Left ventricle myocardium superior (tissue), 1 donor: ENCODE results near the gene ACOXL. TPM values are rescaled to one million over a fixed set of nuclear protein-coding genes. Genes with fewer than 3 reads are reported as not detected.
"Not testable (repeated sequence)": the region's sequence is repeated elsewhere in the genome, so short reads cannot be mapped to it uniquely, and the experiment has no call there.

Experiments used
- ATAC-seq: fragments of 200-7000 bp; cut with Tn5 transposase; one replicate; pipeline ENCODE4 v1.9.1; 2020; ENCODE audit warnings: mild to moderate bottlenecking, moderate library complexity
- DNase-seq: peaks from one replicate; pipeline ENCODE4 v3.0.0-alpha.2; 2020
- intact Hi-C: fragments of 100-400 bp; cut with micrococcal nuclease; formaldehyde crosslinking; loops from one replicate; pipeline ENCODE4 v1.11.0; 2022
- total RNA-seq: library from RNA; stranded (reverse); fragmentation: NEBNext Ultra II Directional; extraction: Animal tissue kit (Norgen Biotek cat#: 25700); gene quantifications from one replicate; pipeline ENCODE4 v1.2.1, GENCODE V29; 2021
- donor health status: DM: no; HTN: yes; CAD: no; lungs with severe emphysema.

ACOXL gene
- total RNA-seq, 1 donor from 2014 or later, result 0.10 TPM

DNA sequence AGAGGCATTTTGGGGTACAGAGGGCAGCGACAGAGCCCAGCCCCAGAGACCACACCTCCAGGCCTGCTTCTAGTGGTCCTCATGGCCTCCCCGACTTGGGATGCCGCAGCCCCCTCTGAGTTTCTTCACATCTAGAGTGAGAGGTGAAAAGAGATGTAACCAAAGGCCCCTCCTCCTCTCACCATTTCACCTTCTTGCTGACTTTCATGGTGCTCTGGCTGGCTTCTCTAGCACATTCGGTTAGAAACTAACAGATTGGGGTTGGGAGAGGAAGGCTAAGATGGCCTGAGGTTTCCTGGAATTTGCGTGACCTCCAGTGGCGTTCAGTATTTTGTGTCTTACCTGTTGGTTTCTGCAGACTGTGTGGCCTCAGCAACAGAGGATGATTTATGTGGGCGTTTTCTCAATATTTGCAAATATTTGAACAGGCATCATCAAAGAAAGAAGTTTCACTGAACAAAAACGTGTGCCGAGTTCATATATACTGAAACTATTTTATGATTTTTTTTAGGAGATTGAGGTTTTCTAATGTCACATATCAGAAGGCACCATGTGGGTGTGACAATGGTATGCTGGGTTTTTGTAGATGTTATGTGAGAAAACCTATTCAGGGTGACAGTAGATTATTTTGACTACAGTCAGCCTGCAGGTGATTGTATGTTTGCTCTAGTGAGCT is 318.5 kb downstream of the ACOXL start:
- DNase-seq (no peak), ATAC-seq (no peak)
- intact Hi-C loops, result no loop called here

DNA sequence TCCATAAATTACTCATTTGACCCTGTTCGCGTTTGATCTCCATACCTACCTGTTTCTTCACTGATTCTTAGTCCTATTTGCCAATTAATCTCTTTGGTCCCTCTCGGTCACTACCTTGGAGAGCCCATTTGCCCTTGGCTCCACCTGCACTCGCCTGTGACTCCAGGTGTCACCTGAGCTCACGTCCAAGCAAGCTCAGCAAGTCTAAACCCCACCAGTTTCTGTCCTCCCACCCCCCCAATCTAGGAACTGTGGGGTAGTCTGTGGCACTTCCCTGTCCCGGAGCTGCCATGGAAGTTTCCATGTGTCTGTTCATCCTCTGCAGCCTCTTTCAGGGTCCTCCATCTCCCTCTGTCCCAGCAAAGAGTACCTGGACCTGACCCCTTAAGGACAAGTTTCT is 320.2 kb downstream of the ACOXL start:
- no peak for ATAC-seq
- intact Hi-C loops, result no loop called here
- DNase-seq, result no peak

DNA sequence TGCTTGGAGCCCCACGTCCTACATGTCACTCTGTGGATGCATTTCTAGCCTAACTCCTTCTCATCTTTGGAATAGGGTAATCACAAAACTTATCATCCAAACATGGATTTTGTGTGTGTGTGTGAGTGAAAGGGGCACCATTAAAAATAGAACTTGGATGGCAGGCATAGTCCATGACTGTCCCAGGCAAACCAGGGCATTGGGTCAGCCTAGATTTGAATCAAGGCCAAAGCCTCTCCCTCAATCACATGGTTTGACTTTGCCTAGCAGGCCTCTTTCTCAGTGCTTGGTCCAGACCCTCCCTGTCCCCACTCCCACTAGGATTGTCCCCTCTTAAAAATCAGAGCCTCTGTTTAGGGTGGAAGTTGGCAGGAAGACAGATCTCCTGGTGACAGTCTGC is 320.9 kb downstream of the ACOXL start:
- ATAC-seq (peak; percentile 73), DNase-seq (no peak)
- intact Hi-C loops, result no loop called here

DNA sequence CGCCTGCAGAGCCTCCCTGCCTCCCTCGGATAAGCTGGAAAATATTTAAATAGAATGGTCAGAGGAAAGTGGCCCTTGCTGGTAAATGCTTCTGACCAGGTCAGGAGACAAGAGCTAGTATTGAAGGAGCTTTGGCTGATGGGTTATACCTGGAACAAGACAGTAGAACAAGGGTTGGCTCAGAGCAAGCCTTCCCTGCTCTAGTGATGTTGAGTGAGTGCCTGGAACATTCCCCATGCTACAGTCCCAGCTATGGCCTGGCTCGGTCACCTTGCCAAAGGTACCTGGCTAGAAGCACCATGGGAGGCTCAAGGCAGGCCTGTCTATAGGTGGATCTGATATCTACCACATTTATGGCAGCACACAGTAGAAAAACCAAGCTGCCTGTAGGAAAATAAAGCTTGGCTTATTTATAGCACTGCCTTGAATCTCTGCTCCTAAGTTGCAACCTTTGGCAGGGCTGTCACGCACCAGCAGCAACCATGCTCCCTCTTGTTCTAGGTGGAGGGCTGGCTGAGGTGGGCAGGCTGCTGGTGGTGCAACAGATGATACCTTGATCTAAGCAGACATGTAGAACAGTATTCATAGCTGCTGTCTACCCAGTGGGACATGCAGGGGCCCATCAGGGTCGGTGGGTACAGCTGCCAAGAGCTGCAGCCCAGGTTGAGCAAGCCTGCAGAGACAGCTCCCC is 321.6 kb downstream of the ACOXL start:
- ATAC-seq (peak; percentile 55), DNase-seq (no peak)
- intact Hi-C loops, result no loop called here

DNA sequence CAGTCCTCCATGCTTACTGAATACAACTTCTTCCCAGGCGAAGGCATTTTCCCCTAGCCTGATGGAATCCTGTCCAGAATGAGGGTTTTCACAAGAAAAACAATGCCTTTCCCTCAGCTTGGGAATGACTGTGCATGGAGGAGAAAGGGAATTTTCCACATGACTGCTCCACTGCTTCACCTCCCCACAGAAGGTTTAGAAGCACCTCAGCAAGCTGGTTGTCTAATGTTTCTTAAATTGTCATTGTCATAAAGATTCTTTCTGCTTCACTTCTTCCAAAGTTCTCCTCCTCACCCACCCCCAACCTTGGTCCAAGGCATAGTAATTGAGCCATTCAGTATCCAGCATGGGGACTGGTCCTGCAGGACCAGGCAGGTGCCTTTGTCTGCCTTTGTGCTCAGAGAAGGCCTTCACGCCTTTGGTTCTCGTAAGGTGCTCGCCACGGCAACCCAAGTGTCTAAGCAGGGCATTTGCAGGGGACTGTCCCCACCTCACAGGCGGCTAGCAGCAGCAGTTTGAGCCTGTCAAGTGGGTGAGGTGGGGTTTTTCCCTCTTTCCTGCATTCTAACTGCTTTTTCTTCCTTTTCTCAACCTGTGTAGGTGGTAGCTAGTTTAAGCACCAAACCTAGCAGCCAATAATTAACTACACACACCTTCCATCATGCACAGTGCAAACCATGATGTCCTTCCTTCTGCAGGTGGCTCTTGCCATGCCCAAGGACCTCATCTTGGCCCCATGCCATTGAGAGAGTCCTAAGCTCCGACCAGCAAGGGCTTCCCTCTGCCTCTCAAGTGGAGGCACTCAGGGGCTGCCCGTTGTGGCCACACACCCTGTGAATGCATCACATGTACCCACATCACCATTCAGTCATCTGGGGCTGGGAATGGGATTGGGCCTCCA is 322.7 kb downstream of the ACOXL start:
- DNase-seq, result no peak
- no peak for ATAC-seq
- intact Hi-C loops, result no loop called here

DNA sequence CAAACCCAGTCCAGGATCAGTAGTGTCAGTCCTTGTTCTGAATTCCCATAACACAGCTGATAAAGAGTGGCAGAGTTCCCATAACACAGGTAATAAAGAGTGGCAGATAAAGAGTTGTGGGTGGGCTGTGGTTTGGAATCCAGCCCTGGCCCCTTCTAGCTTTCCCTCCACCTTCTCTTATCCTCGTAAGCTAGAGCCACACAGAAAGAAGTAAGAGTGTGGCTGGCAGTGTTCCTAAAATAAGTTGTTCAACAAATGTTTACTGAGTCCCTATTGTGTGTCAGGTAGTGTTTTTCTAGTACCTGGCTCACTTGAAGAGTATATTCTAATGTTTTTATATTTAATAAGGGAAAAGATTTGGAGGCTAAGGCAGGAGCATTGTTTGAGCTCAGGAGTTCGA is 323.4 kb downstream of the ACOXL start:
- DNase-seq (no peak), ATAC-seq (no peak)
- intact Hi-C loops, result no loop called here

DNA sequence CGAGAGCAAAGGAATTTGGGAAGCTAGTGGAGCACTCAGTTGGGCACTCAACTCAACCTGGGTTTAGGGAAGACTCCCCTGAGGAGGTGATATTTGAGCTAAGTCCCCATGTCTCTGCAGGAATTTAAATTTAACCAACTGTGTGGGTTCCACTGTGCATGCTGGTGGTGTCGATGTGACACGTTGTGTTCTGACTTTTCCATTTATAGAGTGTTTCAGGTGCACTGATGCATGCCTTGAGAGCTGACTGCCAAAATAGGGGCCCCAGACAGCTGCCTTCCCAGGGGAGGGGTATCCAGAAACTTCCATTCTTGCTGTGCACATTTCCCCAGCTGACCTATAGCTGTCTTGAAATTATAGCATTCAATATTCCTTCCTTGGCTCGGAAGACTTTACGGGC is 324.7 kb downstream of the ACOXL start:
- no peak for ATAC-seq
- no peak for DNase-seq
- intact Hi-C loops, result no loop called here

DNA sequence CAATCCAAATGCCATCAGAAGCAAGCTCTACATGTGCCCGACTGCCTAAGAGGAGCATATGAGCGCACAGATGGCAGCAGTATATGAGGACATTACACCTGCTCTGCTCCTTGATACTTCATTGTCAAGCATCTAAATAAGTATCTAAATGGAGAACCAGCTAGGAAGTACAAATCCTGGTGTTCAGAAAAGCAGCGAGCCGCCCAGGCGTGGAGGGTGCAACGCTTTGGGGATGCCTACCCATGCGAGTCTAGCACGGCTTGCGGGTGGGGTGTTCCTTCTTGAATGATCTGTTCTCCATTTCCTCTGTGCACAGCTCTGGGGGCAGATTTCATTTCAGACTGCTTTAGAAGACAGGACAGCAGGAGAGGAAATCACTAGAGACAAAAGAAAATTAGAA is 325.3 kb downstream of the ACOXL start:
- DNase-seq, result no peak
- intact Hi-C loops, result no loop called here
- no peak for ATAC-seq

DNA sequence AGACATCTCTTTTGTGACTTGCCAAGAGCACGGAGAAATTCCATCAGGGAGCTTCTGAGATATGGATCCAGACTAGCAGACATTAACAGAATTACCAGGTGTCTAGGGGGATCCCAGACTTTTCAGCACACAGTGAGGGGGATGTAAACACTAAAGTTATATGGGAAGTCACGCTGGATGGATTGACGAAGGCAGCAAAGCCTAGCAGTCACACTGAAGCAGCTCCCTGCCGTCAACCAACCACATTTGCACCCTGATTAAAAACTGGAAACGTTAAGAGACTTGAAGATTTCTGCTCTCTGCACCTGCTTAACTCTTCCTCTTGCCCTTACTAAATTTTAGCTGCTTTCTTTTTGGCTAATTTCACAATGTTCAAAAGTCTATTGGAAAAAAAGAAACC is 325.9 kb downstream of the ACOXL start:
- ATAC-seq, result no peak
- no peak for DNase-seq
- intact Hi-C loops, result no loop called here

DNA sequence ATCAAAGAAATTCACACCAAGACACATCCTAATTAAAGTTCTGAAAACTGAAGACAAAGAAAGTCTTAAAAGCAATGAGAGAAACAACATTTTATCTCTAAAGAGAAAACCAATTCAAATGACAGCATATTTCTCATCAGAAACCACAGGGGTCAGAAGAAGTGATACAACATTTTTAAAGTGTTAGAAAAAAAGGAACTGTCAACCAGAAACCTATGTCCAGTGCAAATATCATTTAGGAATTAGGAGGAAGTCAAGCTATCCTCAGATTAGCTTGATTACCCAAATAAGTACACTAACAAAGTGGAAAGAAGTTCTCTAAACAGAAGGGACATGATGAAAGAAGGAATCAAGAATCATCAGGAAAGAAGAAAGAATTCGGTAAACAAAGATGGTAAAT is 328.8 kb downstream of the ACOXL start:
- ATAC-seq (no peak), DNase-seq (no peak)
- intact Hi-C loops, result no loop called here

DNA sequence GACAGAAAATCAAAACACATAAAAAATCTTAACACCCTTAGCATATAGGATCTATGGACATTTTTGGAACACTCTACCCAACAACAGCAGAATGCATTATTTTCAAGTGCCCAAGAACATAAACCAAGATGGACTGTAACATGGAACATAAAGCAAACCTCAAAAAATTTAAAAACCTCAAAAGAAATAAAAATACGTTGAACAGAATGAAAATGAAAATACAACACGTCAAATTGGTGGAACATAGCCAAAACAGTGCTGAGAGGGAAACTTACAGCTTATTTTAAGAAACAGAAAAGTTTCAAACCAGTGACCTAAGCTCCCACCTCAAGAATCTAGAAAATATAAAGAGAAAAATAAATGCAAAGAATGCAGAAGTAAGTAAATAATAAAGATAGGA is 330.0 kb downstream of the ACOXL start:
- no peak for DNase-seq
- ATAC-seq, result no peak
- intact Hi-C loops, result no loop called here

DNA sequence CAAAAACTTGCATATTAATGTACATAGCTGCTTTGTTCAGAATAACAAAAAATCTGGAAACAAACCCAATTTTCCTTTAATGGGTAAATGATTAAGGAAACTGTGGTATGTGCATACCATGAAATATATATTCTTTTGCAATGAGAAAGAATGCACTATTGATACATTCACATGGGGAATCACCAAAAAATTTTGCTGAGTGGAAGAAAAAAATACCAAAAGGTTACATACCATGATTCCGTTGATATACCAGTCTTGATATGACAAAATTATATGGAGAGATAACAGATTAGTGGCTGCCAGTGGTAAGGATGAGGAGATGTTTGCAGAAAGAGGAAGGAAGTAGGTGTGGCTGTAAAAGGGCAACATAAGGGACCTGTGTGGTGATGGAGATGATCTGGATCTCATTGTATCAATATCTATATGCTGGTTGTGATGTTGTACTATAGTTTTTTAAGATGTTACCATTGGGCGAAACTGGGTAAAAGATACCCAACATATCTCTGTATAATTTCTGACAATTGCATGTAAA is 333.8 kb downstream of the ACOXL start:
- no peak for ATAC-seq
- intact Hi-C loops, result no loop called here

DNA sequence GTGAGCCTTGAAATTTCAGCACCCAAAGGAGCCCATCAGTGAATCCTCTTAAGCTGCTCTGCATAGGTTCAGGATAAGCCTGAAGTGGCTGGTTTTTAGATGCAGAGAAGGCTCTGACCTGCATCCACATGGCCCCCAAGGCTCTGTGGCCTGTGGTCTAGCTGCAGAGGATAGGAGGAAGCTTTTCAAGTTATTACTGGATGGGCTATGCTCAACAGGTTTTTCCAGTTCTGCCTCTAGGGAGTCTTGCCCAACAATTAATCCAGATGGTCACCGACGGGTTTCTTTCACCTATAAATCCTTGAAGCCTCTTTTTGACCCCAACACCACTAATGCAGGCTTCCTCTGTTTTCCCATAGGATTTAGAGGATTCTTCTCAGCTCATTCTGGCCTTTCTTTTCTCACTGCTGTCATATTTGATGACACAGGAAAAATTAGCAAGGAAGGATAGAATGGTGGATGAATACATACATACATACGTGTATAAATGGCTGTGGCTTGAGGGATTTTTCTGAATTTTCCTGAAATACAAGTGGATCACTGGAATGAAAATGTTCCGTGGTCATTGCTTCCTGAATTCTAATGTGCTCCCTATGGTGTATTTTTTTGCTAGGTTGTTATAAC is 336.2 kb downstream of the ACOXL start:
- no peak for ATAC-seq

More for the DNA sequence above, 333.8 kb downstream of the ACOXL start:
- no peak for DNase-seq

DNA sequence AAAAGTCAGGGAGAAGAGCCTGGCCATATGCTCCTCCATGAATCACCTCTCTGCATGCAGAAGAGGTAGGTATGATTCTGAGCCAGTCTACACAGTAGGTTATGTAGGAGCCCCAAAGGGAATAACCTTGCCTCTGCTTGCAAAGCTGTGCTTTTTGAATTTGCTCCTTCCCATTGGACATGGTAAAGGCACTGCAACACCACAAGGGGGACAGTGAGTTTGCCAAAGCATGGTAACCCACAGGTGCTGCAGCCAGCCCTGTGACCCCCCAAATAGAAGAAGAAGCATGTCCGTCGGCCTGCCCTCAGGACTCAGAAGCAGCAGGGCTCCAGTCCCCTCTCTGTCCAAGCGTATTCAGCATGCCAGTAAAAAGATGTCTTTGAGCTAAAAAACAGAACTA is 337.3 kb downstream of the ACOXL start:
- DNase-seq (no peak), ATAC-seq (no peak)
- intact Hi-C loops, result no loop called here

More for the DNA sequence above, 336.2 kb downstream of the ACOXL start:
- no peak for DNase-seq
- intact Hi-C loops, result no loop called here

DNA sequence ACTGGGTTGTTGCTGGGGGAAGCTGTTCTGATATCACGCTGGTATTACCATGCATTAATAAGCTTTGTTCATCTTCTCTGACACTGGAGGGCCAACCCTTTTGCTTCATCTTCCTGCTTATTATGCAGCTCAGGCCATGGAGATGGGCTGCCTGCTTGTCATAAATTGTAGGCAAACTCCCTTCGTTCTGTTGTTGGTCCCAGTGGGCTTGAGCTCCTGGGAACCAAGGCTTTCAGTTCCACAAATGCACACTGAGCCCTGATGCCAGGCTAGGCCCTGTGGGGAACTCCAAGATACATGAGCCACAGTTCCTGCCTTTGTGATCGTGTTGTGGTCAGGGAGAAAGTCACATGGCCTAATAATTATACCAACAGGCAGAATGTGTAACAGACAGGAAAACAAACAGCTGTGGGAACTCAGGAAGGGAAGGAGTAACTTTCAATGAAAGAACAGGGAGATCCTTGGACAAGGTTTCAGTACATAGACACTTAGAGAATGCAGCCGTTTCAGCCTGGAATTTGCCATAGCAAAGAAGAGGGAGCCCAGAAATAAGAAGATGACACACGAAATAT is 339.3 kb downstream of the ACOXL start:
- ATAC-seq, result peak; percentile 79
- no peak for DNase-seq
- intact Hi-C loops, result no loop called here

DNA sequence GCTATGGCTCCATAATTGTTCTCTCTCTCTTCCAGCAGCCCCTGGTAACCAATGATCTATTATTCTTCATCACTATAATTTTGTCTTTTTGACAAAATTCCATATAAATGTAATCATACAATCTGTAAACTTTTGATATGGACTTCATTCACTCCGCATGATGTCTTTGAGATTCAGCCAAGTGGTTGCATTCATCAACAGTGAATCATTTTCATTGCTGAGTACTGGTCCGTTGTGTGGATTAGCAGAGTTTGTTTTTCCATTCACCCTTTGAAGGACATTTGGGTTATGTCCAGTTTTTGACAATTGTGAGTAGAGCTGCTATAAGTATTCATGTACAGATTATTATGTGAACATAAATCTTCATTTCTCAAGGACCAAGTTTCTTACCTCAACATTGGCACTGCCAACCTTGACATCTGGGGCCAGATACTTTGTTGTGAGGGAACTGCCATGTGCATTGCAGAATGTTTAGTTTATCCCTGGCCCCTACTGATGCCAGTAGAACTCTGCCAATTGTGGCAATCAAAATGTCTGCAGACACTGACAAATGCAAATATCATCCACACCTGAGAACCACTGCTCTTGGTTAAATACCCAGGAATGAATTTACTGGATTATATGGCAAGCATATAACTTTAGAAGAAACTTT is 340.0 kb downstream of the ACOXL start:
- intact Hi-C loops, result no loop called here
- ATAC-seq (peak; percentile 59), DNase-seq (no peak)

DNA sequence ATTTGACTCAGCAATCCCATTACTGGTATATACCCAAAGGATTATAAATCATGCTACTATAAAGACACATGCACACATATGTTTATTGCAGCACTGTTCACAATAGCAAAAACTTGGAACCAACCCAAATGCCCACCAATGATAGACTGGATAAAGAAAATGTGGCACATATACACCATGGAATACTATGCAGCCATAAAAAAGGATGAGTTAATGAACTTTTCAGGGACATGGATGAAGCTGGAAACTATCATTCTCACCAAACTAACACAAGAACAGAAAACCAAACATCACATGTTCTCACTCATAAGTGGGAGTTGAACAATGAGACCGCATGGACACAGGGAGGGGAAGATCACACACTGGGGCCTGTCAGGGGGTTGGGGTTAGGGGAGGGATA is 350.3 kb downstream of the ACOXL start:
- intact Hi-C loops, ATAC-seq, DNase-seq: not testable (repeated sequence)

DNA sequence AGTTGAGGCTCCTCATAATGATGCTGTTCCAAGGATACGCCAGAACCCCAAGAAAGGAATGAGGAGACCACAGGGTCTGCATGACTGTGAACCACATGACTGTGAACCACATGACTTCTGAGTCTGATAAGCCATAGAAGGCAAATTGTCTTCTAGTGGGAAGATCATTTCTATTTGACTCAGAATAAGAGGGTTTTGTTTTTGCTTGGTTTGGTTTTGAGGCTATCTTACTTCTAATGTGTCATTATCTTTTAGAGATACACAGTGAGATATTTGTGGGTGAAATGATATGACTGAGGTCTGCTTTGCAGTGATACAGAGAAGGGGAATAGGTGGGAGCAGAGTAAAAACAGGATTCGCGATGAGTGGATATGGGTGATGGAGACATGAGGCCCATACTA is 359.4 kb downstream of the ACOXL start:
- intact Hi-C loops, result no loop called here
- ATAC-seq (no peak), DNase-seq (no peak)

DNA sequence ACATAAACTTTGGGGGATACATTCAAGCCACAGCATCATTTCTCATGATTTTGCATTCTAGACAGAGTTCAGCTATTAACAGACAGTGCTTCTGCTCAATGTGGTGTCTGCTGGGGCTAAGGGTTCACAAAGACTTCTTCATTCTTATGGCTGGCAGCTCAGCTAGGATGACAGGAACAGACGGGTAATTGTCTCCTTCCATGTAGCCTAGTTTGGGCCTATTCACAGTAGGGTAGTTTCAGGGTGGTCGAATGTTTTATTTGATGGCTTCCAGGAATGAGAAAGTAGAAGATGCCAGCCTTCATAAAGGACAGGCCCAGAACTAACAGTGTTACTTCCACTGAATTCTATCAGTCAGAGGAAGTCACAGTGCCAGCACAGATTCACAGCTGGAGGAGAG is 362.3 kb downstream of the ACOXL start:
- DNase-seq (no peak), ATAC-seq (no peak)
- intact Hi-C loops, result no loop called here
